Transverse colon (tissue), 4 donors: ENCODE data around the gene TMTC3. TPM values are rescaled to one million over a fixed set of nuclear protein-coding genes. Genes with fewer than 3 reads are reported as not detected.
"Not testable (repeated sequence)": the region's sequence is repeated elsewhere in the genome, so short reads cannot be mapped to it uniquely, and the experiment has no call there.

Experiments used
- DNase-seq: peaks from one replicate; pipeline ENCODE4 v3.0.0-alpha.2; 2019
- H3K27ac ChIP-seq, 4 donors: fragments of 200-600 bp; sonication (generic); 2 replicates each; pipeline ENCODE4 v1.5.1; 2016 to 2018; ENCODE audit warnings: inconsistent platforms in 4 of 4
- H3K27me3 ChIP-seq: fragments of 200-600 bp; sonication (generic); 2 replicates; pipeline ENCODE4 v1.5.1; 2017; ENCODE audit warnings: inconsistent platforms
- H3K36me3 ChIP-seq, 4 donors: fragments of 200-600 bp; sonication (generic); 2 replicates each; pipeline ENCODE4 v1.5.1; 2017 to 2019; ENCODE audit warnings: inconsistent platforms in 4 of 4
- H3K4me1 ChIP-seq, 4 donors: fragments of 200-600 bp; sonication (generic); 2 replicates each; pipeline ENCODE4 v1.5.1; 2017 to 2020; ENCODE audit warnings: inconsistent platforms in 4 of 4
- H3K4me3 ChIP-seq, 4 donors: fragments of 200-600 bp; sonication (generic); 1 replicate in 1 of 4; 2 replicates in 3 of 4; pipeline versions ENCODE4 v1.5.1 to v1.6.1; 2017 to 2019; ENCODE audit warnings: inconsistent platforms in 4 of 4
- H3K9me3 ChIP-seq, 2 donors: fragments of 200-600 bp; sonication (generic); 2 replicates each; pipeline ENCODE4 v1.5.1; 2017 to 2019; ENCODE audit warnings: inconsistent platforms in 2 of 2
- CTCF ChIP-seq, 5 experiments: fragments of 200-600 bp in 3 of 5; fragments of 450-650 bp in 2 of 5; sonication (generic) in 3 of 5; IDR thresholded peaks; 1 replicate in 2 of 5; 2 replicates in 3 of 5; pipeline ENCODE4 v1.5.1; 2016 to 2017; ENCODE audit warnings: antibody characterized with exemption in 5 of 5, inconsistent platforms in 3 of 5, mild to moderate bottlenecking in 2 of 5, moderate library complexity in 1 of 5
- EP300 ChIP-seq: sonication (generic); formaldehyde crosslinking; IDR thresholded peaks from one replicate; pipeline ENCODE4 v1.6.1; 2017; ENCODE audit warnings: antibody characterized with exemption, low read depth
- POLR2A ChIP-seq: fragments of 450-650 bp; IDR thresholded peaks from one replicate; pipeline ENCODE4 v1.6.1; 2016; ENCODE audit warnings: antibody characterized with exemption, mild to moderate bottlenecking, moderate library complexity
- POLR2AphosphoS5 ChIP-seq, 3 donors: sonication (generic); formaldehyde crosslinking; IDR thresholded peaks; one replicate each; pipeline ENCODE4 v1.6.1; 2016; ENCODE audit warnings: antibody characterized with exemption in 3 of 3
- WGBS, 2 donors: methylation state at CpG; one replicate each; pipeline ENCODE4 v1.1.5; 2018; ENCODE audit warnings: low coverage in 1 of 2; 5-methylcytosine and 5-hydroxymethylcytosine counted together
- in situ Hi-C, 4 donors: fragments of 200-750 bp; cut with MboI; loops; one replicate each; pipeline versions ENCODE4 v1.15.0 to v1.15.1; 2017; ENCODE audit warnings: low sequenced_read_pairs in 3 of 4, low pct_ligation_motif_present in 1 of 4, low pct_unique_long_range_greater_than_20kb in 1 of 4
- intact Hi-C: fragments of 100-400 bp; cut with DNase I; formaldehyde crosslinking; loops from one replicate; pipeline ENCODE4 v1.15.1; 2023; ENCODE audit warnings: low total_unique reads
- total RNA-seq, 4 donors: library from RNA; depleted of rRNA; stranded (reverse); fragments of >200 nt; gene quantifications; one replicate each; pipeline ENCODE4 v1.1.0, GENCODE V29; 2016

Gene TMTC3
- total RNA-seq, 4 donors from 2014 or later = 2.2 to 15.9 (median 10.0) TPM

DNA sequence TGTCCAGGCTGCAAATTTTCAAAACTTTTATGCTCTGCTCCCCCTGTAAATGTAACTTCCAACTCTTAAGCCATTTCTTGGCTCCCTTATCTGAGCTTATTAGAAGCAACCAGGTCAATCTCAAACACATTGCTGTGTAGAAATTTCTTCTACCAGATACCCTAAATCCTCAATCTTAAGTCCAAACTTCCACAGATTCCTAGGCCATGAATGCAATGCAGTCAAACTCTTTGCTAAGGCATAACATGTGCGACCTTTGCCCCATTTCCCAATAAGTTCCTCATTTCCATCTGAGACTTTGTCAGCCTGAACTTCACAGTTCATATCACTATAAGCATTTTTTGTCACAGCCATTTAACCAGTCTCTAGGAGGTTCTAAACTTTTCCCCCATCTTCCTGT, 64.5 kb downstream of the TMTC3 start:
- Histone ChIP-seq H3K27ac (no peak overlapping the region), H3K36me3 (no peaks in the 10 kb centered on the region), H3K9me3 (peaks cover 8 to 10% of the 10 kb centered on the region in 2 donors), H3K4me3 (no peak overlapping the region), H3K4me1 (no peaks in the 10 kb centered on the region), H3K27me3 (no peaks in the 10 kb centered on the region)
- 80 to 94% methylated on average over 1 of the region's 1 CpG for WGBS, 2 donors
- no peak for DNase-seq
- TF ChIP-seq CTCF (IDR thresholded peaks at IDR 0.05) = no peak
- no peak for TF ChIP-seq EP300
- no peak for TF ChIP-seq POLR2A
- no peak for TF ChIP-seq POLR2AphosphoS5 (IDR thresholded peaks at IDR 0.05)
- intact Hi-C loops = no loop called here
- in situ Hi-C loops = no loop called here

- no peak for DNase-seq
- Histone ChIP-seq H3K36me3 (no peaks in the 10 kb centered on the region), H3K4me3 (no peak overlapping the region), H3K4me1 (no peaks in the 10 kb centered on the region), H3K27ac (no peak overlapping the region), H3K27me3 (no peaks in the 10 kb centered on the region), H3K9me3 (peaks cover 11 to 15% of the 10 kb centered on the region in 2 donors)
- TF ChIP-seq POLR2A (no peak), POLR2AphosphoS5 (IDR thresholded peaks at IDR 0.05) (no peak), EP300 (no peak), CTCF (IDR thresholded peaks at IDR 0.05) (no peak)
- intact Hi-C loops = no loop called here
- in situ Hi-C loops = no loop called here
- WGBS, 2 donors = 83 to 84% methylated on average over 2 to 4 of the region's 4 CpGs
These were observed 66.0 kb downstream of the TMTC3 start for GRCh38 chr12:88207921-88208620.

DNA sequence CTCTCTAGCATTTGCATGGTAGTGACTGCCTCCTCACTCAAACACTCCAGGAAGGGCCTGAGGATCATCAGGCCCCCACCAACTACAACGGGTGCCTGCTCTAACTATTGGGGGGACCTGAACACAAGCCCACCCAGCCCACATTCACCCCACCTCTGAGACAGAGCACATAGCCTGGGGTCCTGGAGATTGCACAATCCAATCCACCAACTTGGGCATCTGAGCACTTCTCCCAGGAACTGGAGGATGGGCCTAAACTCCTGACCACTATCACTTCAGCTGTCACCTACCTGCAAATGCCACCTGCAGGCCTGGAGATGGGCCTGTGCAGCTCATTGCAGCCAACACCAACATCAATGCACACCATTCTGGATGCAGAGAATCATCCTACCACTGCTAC, 66.6 kb downstream of the TMTC3 start:
- Histone ChIP-seq H3K4me1 (no peaks in the 10 kb centered on the region), H3K9me3 (peaks cover 14 to 15% of the 10 kb centered on the region in 2 donors), H3K4me3 (no peak overlapping the region), H3K36me3 (no peaks in the 10 kb centered on the region), H3K27me3 (no peaks in the 10 kb centered on the region), H3K27ac (no peak overlapping the region)
- intact Hi-C loops = no loop called here
- TF ChIP-seq EP300 (no peak), CTCF (IDR thresholded peaks at IDR 0.05) (no peak), POLR2A (no peak), POLR2AphosphoS5 (IDR thresholded peaks at IDR 0.05) (no peak)
- DNase-seq = no peak
- 83% methylated on average over 1 of the region's 1 CpG; no CpG with 5 or more reads in 1 of the 2 donors for whole genome bisulfite sequencing, 2 donors
- in situ Hi-C loops = no loop called here

DNA sequence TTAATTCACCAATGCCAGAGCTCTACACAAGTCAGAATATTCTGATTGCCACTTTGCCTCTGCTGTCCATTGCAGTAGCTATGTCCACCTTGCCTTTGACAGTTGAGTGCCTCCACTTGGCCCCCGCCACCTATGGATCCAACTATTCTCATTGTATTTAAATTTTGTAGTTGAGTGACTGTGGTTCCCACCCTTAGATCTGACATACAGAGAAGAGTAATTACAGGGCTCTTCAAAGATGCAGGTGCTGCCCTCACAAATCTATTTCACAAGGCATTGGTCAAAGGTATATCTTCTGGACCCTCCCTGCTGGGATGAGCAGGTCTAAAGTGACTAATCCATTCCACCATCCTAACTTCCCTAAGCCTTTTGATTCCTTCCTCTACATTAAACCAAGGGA, 68.2 kb downstream of the TMTC3 start:
- H3K27me3 ChIP-seq, H3K4me1 ChIP-seq, DNase-seq, H3K27ac ChIP-seq, H3K4me3 ChIP-seq, in situ Hi-C loops, intact Hi-C loops, H3K36me3 ChIP-seq: not testable (repeated sequence)
- peaks cover 14 to 15% of the 10 kb centered on the region in 2 donors for H3K9me3 ChIP-seq
- WGBS, 2 donors = 97% methylated on average over 1 of the region's 1 CpG; no CpG with 5 or more reads in 1 of the 2 donors

- in situ Hi-C loops = no loop called here
- Histone ChIP-seq H3K9me3 (peaks cover 5 to 14% of the 10 kb centered on the region in 2 donors), H3K4me1 (no peaks in the 10 kb centered on the region), H3K4me3 (no peak overlapping the region), H3K36me3 (no peaks in the 10 kb centered on the region), H3K27ac (no peak overlapping the region), H3K27me3 (no peaks in the 10 kb centered on the region)
- DNase-seq = no peak
- TF ChIP-seq EP300 = no peak
- TF ChIP-seq POLR2AphosphoS5 (IDR thresholded peaks at IDR 0.05) = no peak
- no peak for TF ChIP-seq CTCF (IDR thresholded peaks at IDR 0.05)
- no peak for TF ChIP-seq POLR2A
- intact Hi-C loops = no loop called here
These were observed 76.2 kb downstream of the TMTC3 start for GRCh38 chr12:88218293-88218692.
